Activated CD4-positive, CD25-positive, alpha-beta regulatory T cell treated with anti-CD3 and anti-CD28 coated beads, Interleukin-2, amount 50 U/mL, for 24 hours (primary cell): ENCODE data around the gene OR6X1.

Experiments used
- ATAC-seq, 2 donors: fragments of 150-1000 bp; cut with Tn5 transposase; one replicate each; pipeline ENCODE4 v1.10.0; 2021; ENCODE audit warnings: mild to moderate bottlenecking in 1 of 2, moderate library complexity in 1 of 2

The OR6X1 gene

GRCh38 chr11:123754101-123754568 lies at the start of gene OR6X1:
Gene OR6X1, minus strand, starts transcription at chr11:123754518. Its CDS starts 0 bp downstream, at chr11:123754518.
- no peak for ATAC-seq

GRCh38 chr11:123801765-123802164 lies 47.4 kb upstream of the OR6X1 start:
- ATAC-seq = no peak

GRCh38 chr11:123800036-123800435 lies 45.7 kb upstream of the OR6X1 start:
- ATAC-seq = no peak

GRCh38 chr11:123799438-123799837 lies 45.1 kb upstream of the OR6X1 start:
- ATAC-seq = no peak

GRCh38 chr11:123798513-123799252 lies 44.4 kb upstream of the OR6X1 start:
- ATAC-seq = no peak

GRCh38 chr11:123798079-123798478 lies 43.8 kb upstream of the OR6X1 start:
- no peak for ATAC-seq

GRCh38 chr11:123797541-123797940 lies 43.2 kb upstream of the OR6X1 start:
- ATAC-seq = no peak

- no peak for ATAC-seq
Observed at GRCh38 chr11:123797114-123797513, 42.8 kb upstream of the OR6X1 start.

GRCh38 chr11:123796226-123796625 lies 41.9 kb upstream of the OR6X1 start:
- ATAC-seq = no peak

- ATAC-seq = no peak
Observed at GRCh38 chr11:123783536-123783935, 29.2 kb upstream of the OR6X1 start.

- ATAC-seq = no peak
Observed at GRCh38 chr11:123778511-123778910, 24.2 kb upstream of the OR6X1 start.

GRCh38 chr11:123775715-123776549 lies 21.6 kb upstream of the OR6X1 start:
- ATAC-seq = no peak

GRCh38 chr11:123775289-123775688 lies 21.0 kb upstream of the OR6X1 start:
- ATAC-seq = no peak

GRCh38 chr11:123773959-123774358 lies 19.6 kb upstream of the OR6X1 start:
- no peak for ATAC-seq

GRCh38 chr11:123773026-123773425 lies 18.7 kb upstream of the OR6X1 start:
- no peak for ATAC-seq

GRCh38 chr11:123771664-123772063 lies 17.3 kb upstream of the OR6X1 start:
- no peak for ATAC-seq

GRCh38 chr11:123770712-123771111 lies 16.4 kb upstream of the OR6X1 start:
- ATAC-seq = no peak

GRCh38 chr11:123765601-123766000 lies 11.3 kb upstream of the OR6X1 start:
- ATAC-seq = no peak

- ATAC-seq = no peak
Observed at GRCh38 chr11:123762422-123762821, 8.1 kb upstream of the OR6X1 start.

- peak in 1 of 2 donors; percentile 17 for ATAC-seq
Observed at GRCh38 chr11:123760894-123761293, 6.6 kb upstream of the OR6X1 start.

GRCh38 chr11:123757976-123758375 lies 3.7 kb upstream of the OR6X1 start:
- no peak for ATAC-seq

- no peak for ATAC-seq
Observed at GRCh38 chr11:123755813-123756212, 1.5 kb upstream of the OR6X1 start.

- ATAC-seq = no peak
Observed at GRCh38 chr11:123755344-123755743, 1.0 kb upstream of the OR6X1 start.

GRCh38 chr11:123753110-123753509 lies 1.2 kb downstream of the OR6X1 start:
- ATAC-seq = no peak
